Panc1 (cell line): Measurements from ENCODE around the gene CLEC12A. TPM values are rescaled to one million over a fixed set of nuclear protein-coding genes. Genes with fewer than 3 reads are reported as not detected.
"Not testable (repeated sequence)": the region's sequence is repeated elsewhere in the genome, so short reads cannot be mapped to it uniquely, and the experiment has no call there.

Experiments
- ATAC-seq: fragments of 200-7000 bp; cut with Tn5 transposase; 2 replicates; pipeline ENCODE4 v1.9.1; 2020; ENCODE audit warnings: mild to moderate bottlenecking, moderate library complexity
- BruUV-seq: library from RNA; stranded (reverse); fragments of 400-500 nt; replicated peaks from 2 replicates; lab custom pipeline; 2021; lab: Mats Ljungman, UMichigan
- CTCF ChIA-PET: fragments of 300-600 bp; sonication (Branson Sonifier 250); formaldehyde crosslinking; loops from one replicate; lab custom pipeline; 2022; ENCODE audit warnings: antibody characterized with exemption; lab: Charles Lee
- POLR2A ChIA-PET: fragments of 300-600 bp; sonication (Branson Sonifier 250); formaldehyde crosslinking; loops from one replicate; lab custom pipeline; 2022; ENCODE audit warnings: antibody characterized with exemption; lab: Charles Lee
- DNase-seq: peaks from one replicate; pipeline ENCODE4 v3.0.0-alpha.2; 2010; ENCODE audit warnings: low read depth, low spot score
- H3K27ac ChIP-seq: 2 replicates; pipeline ENCODE4 v1.5.1; 2011; ENCODE audit warnings: mild to moderate bottlenecking, low read length, inconsistent platforms
- H3K27me3 ChIP-seq: fragments of 200-500 bp; sonication (Bioruptor generic); 2 replicates; pipeline ENCODE4 v1.6.0; 2014; ENCODE audit warnings: low read length, inconsistent platforms; ENCODE audit not compliant: control insufficient read depth, insufficient read depth
- H3K36me3 ChIP-seq: fragments of 200-500 bp; sonication (Bioruptor generic); 2 replicates; pipeline ENCODE4 v1.5.1; 2014; ENCODE audit warnings: inconsistent platforms, mild to moderate bottlenecking, low read length, moderate library complexity; ENCODE audit not compliant: control insufficient read depth, insufficient read depth
- H3K4me1 ChIP-seq: 2 replicates; pipeline ENCODE4 v1.5.1; 2011; ENCODE audit warnings: inconsistent platforms, mild to moderate bottlenecking, low read length, moderate library complexity; ENCODE audit not compliant: control insufficient read depth, insufficient read depth
- H3K4me3 ChIP-seq, 2 experiments: 2 replicates each; pipeline ENCODE4 v1.5.1; 2011 to 2012; ENCODE audit warnings: low read depth in 2 of 2, low read length in 2 of 2, mild to moderate bottlenecking in 2 of 2, inconsistent platforms in 1 of 2, moderate library complexity in 1 of 2
- H3K9me3 ChIP-seq: fragments of 200-500 bp; sonication (Bioruptor generic); 2 replicates; pipeline ENCODE4 v1.5.1; 2014; ENCODE audit warnings: low read depth, mild to moderate bottlenecking, inconsistent platforms, low read length, moderate library complexity; ENCODE audit not compliant: control insufficient read depth, insufficient read depth
- CTCF ChIP-seq: fragments of 450-650 bp; IDR thresholded peaks from 2 replicates; pipeline ENCODE4 v1.5.1; 2017; ENCODE audit warnings: mild to moderate bottlenecking
- POLR2AphosphoS5 ChIP-seq: IDR thresholded peaks from 2 replicates; pipeline ENCODE4 v1.6.1; 2012; ENCODE audit warnings: mild to moderate bottlenecking, low read depth, low read length, moderate library complexity
- REST ChIP-seq, 2 experiments: IDR thresholded peaks; 2 replicates each; pipeline ENCODE4 v1.6.1; 2011 to 2012; ENCODE audit warnings: low read depth in 2 of 2, control low read depth in 1 of 2, low read length in 1 of 2, mild to moderate bottlenecking in 1 of 2, moderate library complexity in 1 of 2; ENCODE audit not compliant: insufficient read depth in 1 of 2
- SIN3A ChIP-seq: IDR thresholded peaks from 2 replicates; pipeline ENCODE4 v1.6.1; 2012; ENCODE audit warnings: low read depth, mild to moderate bottlenecking, low read length, moderate library complexity, borderline replicate concordance; ENCODE audit not compliant: insufficient read depth
- TCF7L2 ChIP-seq: IDR thresholded peaks from 2 replicates; pipeline ENCODE4 v1.6.1; 2011; ENCODE audit warnings: mild to moderate bottlenecking, low read depth, low read length, inconsistent platforms
- in situ Hi-C: cut with HindIII; loops from 2 replicates; pipeline ENCODE4 v1.10.0; 2016; ENCODE audit warnings: low sequenced_read_pairs, low pct_unique_long_range_greater_than_20kb
- intact Hi-C: fragments of 100-400 bp; cut with micrococcal nuclease; formaldehyde crosslinking; loops from one replicate; pipeline ENCODE4 v1.10.0; 2022; ENCODE audit not compliant: unreplicated experiment
- total RNA-seq: library from RNA; stranded (reverse); gene quantifications from one replicate; pipeline ENCODE4 v1.2.1, GENCODE V29; 2021; ENCODE audit not compliant: unreplicated experiment

The CLEC12A gene
- total RNA-seq, 1 experiment from 2014 or later = not detected

DNA sequence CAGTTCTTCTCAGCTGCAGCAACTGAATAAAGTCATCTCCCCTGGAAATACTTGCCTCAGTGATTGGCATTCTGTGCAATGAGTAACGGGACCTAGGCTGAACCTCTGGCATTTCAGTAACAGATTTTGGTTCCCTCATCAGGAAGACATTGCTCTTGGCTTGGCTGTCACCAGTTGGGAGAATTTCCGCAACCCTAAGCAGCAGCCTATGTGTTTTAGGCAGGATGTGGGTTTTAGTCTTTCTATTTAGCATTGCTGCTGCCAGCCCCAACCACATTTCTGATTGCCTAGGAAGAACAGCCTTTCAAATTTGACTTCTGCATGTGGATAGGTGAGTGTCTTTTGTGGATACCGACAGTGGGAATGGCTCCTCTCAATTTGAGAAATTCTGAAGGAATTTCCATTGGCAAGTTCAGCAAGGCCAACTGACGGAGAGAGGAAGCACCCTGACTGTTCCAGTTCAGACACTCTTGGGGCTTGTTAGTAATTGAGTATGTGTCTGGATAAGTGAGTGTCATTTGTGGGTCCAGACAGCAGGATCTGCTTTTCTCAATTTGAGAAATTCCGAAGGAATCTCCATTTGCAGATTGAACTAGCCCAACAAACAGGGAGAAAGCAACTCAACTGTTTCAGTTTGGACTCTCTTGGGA, 20.1 kb upstream of the CLEC12A start:
- intact Hi-C loops = no loop called here
- no peaks in the 10 kb centered on the region for H3K4me1 ChIP-seq
- no peak overlapping the region for H3K4me3 ChIP-seq
- H3K9me3 ChIP-seq = no peaks in the 10 kb centered on the region
- no peaks in the 10 kb centered on the region for H3K36me3 ChIP-seq
- TF ChIP-seq REST (IDR thresholded peaks at IDR 0.05; ENCODE audit: insufficient read depth in 1 of 2, low read depth in 2 of 2, low read length in 1 of 2) = no peak
- no peak for TF ChIP-seq TCF7L2
- no peak for TF ChIP-seq SIN3A
- TF ChIP-seq POLR2AphosphoS5 = no peak
- no peak for TF ChIP-seq CTCF
- BruUV-seq = no TSS peak
- H3K27me3 ChIP-seq = no peaks in the 10 kb centered on the region
- no peak for ATAC-seq
- POLR2A ChIA-PET = no interaction called here
- CTCF ChIA-PET = no interaction called here
- H3K27ac ChIP-seq = no peak overlapping the region
- in situ Hi-C loops = no loop called here
- no peak for DNase-seq

GRCh38 chr12:9952954-9953729, 18.1 kb upstream of the CLEC12A start:
- BruUV-seq, H3K4me3 ChIP-seq, ATAC-seq, H3K36me3 ChIP-seq, H3K27ac ChIP-seq, H3K27me3 ChIP-seq, H3K4me1 ChIP-seq, in situ Hi-C loops, H3K9me3 ChIP-seq, DNase-seq, POLR2A ChIA-PET, intact Hi-C loops, CTCF ChIA-PET: not testable (repeated sequence)

DNA sequence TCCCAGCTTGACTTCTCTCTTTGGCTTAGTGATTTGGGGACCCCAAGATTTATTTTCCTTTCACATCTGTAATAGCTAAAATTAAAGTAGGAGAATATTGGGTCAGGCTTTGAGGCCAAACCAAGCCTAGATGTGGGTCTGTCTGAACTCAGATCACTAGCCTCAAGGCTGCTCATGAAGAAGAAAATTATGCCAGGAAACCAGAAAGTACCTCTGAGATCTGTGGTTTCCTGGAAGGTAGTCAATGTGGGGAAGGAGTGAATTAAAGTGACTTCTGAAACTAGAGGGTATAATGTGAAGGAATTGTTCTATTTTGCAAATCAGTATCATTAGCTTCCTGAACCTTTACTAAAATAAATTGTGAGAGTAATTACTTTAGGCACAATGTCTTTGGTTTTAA, 13.4 kb upstream of the CLEC12A start:
- no peaks in the 10 kb centered on the region for H3K9me3 ChIP-seq
- H3K27ac ChIP-seq = no peak overlapping the region
- no peaks in the 10 kb centered on the region for H3K4me1 ChIP-seq
- H3K36me3 ChIP-seq = no peaks in the 10 kb centered on the region
- H3K4me3 ChIP-seq = no peak overlapping the region
- DNase-seq (no peak), ATAC-seq (no peak)
- H3K27me3 ChIP-seq = no peaks in the 10 kb centered on the region
- intact Hi-C loops = no loop called here
- ChIA-PET CTCF (interaction anchor here (0.6 kb wide), 1 partner anchor 25 kb away, joined by 7 read pairs; no protein-coding TSS in a partner anchor), POLR2A (no interaction called here)
- TF ChIP-seq REST (IDR thresholded peaks at IDR 0.05; ENCODE audit: insufficient read depth in 1 of 2, low read depth in 2 of 2, low read length in 1 of 2) = no peak
- TF ChIP-seq CTCF = no peak
- no peak for TF ChIP-seq SIN3A
- no peak for TF ChIP-seq POLR2AphosphoS5
- no peak for TF ChIP-seq TCF7L2
- in situ Hi-C loops = no loop called here
- no TSS peak for BruUV-seq
